ENCODE results near the gene WDR59.

GRCh38 chr16:74831467-74831866 is 153.5 kb downstream of the WDR59 start:
- no peak for TF ChIP-seq CTCF (IDR thresholded peaks at IDR 0.05)
- TF ChIP-seq POLR2A (IDR thresholded peaks at IDR 0.05) = no peak

Data from right lobe of liver (tissue), 4 donors.